ENCODE data around the gene GPS1. TPM values are rescaled to one million over a fixed set of nuclear protein-coding genes. Genes with fewer than 3 reads are reported as not detected.
A peak's percentile ranks its signal among the peaks of the same experiment; 100 is the strongest.

Gene GPS1
- polyA plus RNA-seq, 1 donor, result 97.1 TPM

DNA sequence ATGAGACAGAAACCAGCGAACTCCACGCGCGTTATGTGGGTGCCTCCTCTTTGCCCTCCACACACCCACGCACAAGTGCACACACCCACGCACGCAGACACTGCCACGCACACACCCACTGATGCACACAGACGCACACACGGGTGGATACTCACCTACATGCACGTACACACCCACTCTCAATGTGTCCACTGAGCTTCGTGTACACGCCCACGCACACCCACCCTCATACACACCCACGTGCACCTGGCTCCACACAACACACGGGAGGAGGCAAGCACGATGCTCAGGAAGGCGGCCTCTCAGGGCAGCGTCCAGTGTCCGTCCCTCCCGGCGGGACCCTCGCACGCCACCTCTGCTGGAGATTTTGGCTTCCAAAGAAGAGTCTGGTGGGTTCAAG is 4.3 kb upstream of the GPS1 start:
- DNase-seq, result no peak
- Histone ChIP-seq H3K27me3 (ENCODE audit: control insufficient read depth, insufficient read depth, low read length) (no peaks in the 10 kb centered on the region), H3K27ac (ENCODE audit: low read length) (no peak overlapping the region), H3K36me3 (ENCODE audit: control insufficient read depth, insufficient read depth, low read length) (peaks cover 36% of the 10 kb centered on the region), H3K4me3 (ENCODE audit: low read length) (no peak overlapping the region), H3K4me1 (ENCODE audit: control insufficient read depth, insufficient read depth, low read length) (peaks cover 9% of the 10 kb centered on the region), H3K9me3 (ENCODE audit: control insufficient read depth, low read depth, low read length) (no peaks in the 10 kb centered on the region)
- 95% methylated on average over 4 of the region's 24 CpGs for WGBS (ENCODE audit: insufficient coverage, low lambda C conversion rate)

GRCh38 chr17:82047914-82048570 is 3.7 kb upstream of the GPS1 start:
- Histone ChIP-seq H3K4me1 (ENCODE audit: control insufficient read depth, insufficient read depth, low read length) (peaks cover 15% of the 10 kb centered on the region), H3K36me3 (ENCODE audit: control insufficient read depth, insufficient read depth, low read length) (peaks cover 37% of the 10 kb centered on the region), H3K9me3 (ENCODE audit: control insufficient read depth, low read depth, low read length) (no peaks in the 10 kb centered on the region), H3K27me3 (ENCODE audit: control insufficient read depth, insufficient read depth, low read length) (no peaks in the 10 kb centered on the region), H3K27ac (ENCODE audit: low read length) (no peak overlapping the region), H3K4me3 (ENCODE audit: low read length) (no peak overlapping the region)
- no peak for DNase-seq
- WGBS (ENCODE audit: insufficient coverage, low lambda C conversion rate), result no CpG with 5 or more reads among the region's 25 CpGs

GRCh38 chr17:82048571-82048971 is 3.1 kb upstream of the GPS1 start:
- peaks cover 42% of the 10 kb centered on the region for H3K36me3 ChIP-seq (ENCODE audit: control insufficient read depth, insufficient read depth, low read length)
- no peaks in the 10 kb centered on the region for H3K27me3 ChIP-seq (ENCODE audit: control insufficient read depth, insufficient read depth, low read length)
- no peak overlapping the region for H3K4me3 ChIP-seq (ENCODE audit: low read length)
- no CpG with 5 or more reads among the region's 20 CpGs for WGBS (ENCODE audit: insufficient coverage, low lambda C conversion rate)
- no peak for DNase-seq
- no peak overlapping the region for H3K27ac ChIP-seq (ENCODE audit: low read length)
- H3K4me1 ChIP-seq (ENCODE audit: control insufficient read depth, insufficient read depth, low read length), result peaks cover 18% of the 10 kb centered on the region
- H3K9me3 ChIP-seq (ENCODE audit: control insufficient read depth, low read depth, low read length), result no peaks in the 10 kb centered on the region

DNA sequence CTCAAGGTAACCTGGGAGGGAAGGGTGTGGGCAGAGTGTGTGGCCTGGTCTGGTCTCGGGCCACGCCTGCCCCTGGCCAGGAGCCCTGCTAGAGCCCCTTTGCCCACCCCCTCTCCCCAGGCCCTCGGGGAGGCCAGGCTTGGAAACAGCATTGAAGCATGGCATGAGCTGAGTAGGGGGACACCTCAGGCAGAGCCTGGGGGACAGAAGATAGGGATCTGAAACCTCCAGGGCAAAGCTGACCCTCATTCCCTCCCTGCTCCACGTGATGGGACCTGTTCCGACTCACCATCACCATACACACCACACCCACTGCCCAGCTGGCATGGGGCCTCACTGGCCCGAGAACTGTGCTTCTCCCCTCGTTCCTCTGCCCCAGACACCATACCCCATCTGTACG is 2.6 kb upstream of the GPS1 start:
- Histone ChIP-seq H3K36me3 (ENCODE audit: control insufficient read depth, insufficient read depth, low read length) (peaks cover 48% of the 10 kb centered on the region), H3K9me3 (ENCODE audit: control insufficient read depth, low read depth, low read length) (no peaks in the 10 kb centered on the region), H3K4me3 (ENCODE audit: low read length) (no peak overlapping the region), H3K4me1 (ENCODE audit: control insufficient read depth, insufficient read depth, low read length) (peaks cover 18% of the 10 kb centered on the region), H3K27ac (ENCODE audit: low read length) (no peak overlapping the region), H3K27me3 (ENCODE audit: control insufficient read depth, insufficient read depth, low read length) (no peaks in the 10 kb centered on the region)
- 92% methylated on average over 2 of the region's 8 CpGs for whole genome bisulfite sequencing (ENCODE audit: insufficient coverage, low lambda C conversion rate)
- no peak for DNase-seq

DNA sequence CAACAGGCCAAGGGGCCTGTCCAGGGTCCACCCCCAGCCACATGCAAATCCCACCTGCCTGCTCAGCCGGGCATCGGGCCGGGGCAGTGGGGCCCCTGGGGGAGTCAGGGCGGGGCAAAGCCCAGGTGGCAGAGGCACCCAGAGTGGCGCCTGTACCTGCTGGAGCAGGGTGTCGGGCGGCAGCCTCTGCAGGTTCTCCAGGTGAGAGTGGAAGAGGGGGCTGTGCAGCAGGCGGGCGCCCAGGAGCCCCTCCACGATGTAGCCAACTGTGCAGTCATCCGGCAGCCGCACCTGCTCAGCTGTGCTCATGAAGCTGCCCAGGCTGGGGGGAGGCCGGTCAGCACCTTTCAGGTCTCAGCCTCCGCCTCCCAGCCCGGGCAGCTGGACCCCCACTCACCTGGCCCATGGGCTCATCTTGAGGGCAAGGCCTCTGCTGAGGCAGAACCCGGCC is 2.2 kb upstream of the GPS1 start:
- H3K27ac ChIP-seq (ENCODE audit: low read length), result no peak overlapping the region
- peaks cover 18% of the 10 kb centered on the region for H3K4me1 ChIP-seq (ENCODE audit: control insufficient read depth, insufficient read depth, low read length)
- H3K4me3 ChIP-seq (ENCODE audit: low read length), result no peak overlapping the region
- H3K27me3 ChIP-seq (ENCODE audit: control insufficient read depth, insufficient read depth, low read length), result no peaks in the 10 kb centered on the region
- no peaks in the 10 kb centered on the region for H3K9me3 ChIP-seq (ENCODE audit: control insufficient read depth, low read depth, low read length)
- DNase-seq, result no peak
- no CpG with 5 or more reads among the region's 16 CpGs for WGBS (ENCODE audit: insufficient coverage, low lambda C conversion rate)
- peaks cover 52% of the 10 kb centered on the region for H3K36me3 ChIP-seq (ENCODE audit: control insufficient read depth, insufficient read depth, low read length)

DNA sequence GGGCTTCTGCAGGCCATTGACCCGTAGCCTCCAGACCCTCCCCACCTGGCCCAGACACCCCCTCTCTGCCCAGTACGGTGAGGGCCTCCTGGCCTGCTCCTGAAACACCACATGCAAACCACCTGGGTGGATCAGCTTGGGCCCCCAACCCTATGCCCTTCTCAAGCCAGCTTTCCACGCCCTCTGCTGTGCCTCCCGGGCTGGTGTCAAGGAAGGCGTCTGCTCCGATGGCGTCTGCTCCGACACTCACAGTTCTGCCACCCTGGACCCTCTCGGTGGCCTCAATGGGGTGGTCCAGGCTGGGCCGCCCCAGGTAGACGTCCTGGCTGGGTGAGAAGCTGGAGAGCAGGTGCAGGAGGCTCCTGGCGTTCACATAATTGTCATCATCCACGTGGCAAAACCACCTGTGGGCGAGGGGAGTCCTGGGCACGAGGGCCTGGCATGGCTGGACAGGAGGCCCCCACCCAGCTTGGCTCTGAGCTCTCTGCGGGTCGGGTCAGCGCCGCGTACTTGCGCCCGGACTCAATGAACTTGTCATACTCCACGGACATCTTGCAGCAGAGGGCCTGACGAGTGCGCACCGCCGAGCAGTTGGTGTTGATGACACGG is 1.4 kb upstream of the GPS1 start:
- DNase-seq, result no peak
- peaks cover 18% of the 10 kb centered on the region for H3K4me1 ChIP-seq (ENCODE audit: control insufficient read depth, insufficient read depth, low read length)
- H3K27ac ChIP-seq (ENCODE audit: low read length), result no peak overlapping the region
- peak overlapping the region; percentile 69 for H3K4me3 ChIP-seq (ENCODE audit: low read length)
- H3K9me3 ChIP-seq (ENCODE audit: control insufficient read depth, low read depth, low read length), result no peaks in the 10 kb centered on the region
- H3K27me3 ChIP-seq (ENCODE audit: control insufficient read depth, insufficient read depth, low read length), result no peaks in the 10 kb centered on the region
- peaks cover 59% of the 10 kb centered on the region for H3K36me3 ChIP-seq (ENCODE audit: control insufficient read depth, insufficient read depth, low read length)
- WGBS (ENCODE audit: insufficient coverage, low lambda C conversion rate), result no CpG with 5 or more reads among the region's 28 CpGs

- no CpG with 5 or more reads among the region's 79 CpGs for WGBS (ENCODE audit: insufficient coverage, low lambda C conversion rate)
- no peaks in the 10 kb centered on the region for H3K27me3 ChIP-seq (ENCODE audit: control insufficient read depth, insufficient read depth, low read length)
- peaks cover 65% of the 10 kb centered on the region for H3K36me3 ChIP-seq (ENCODE audit: control insufficient read depth, insufficient read depth, low read length)
- peaks cover 18% of the 10 kb centered on the region for H3K4me1 ChIP-seq (ENCODE audit: control insufficient read depth, insufficient read depth, low read length)
- H3K27ac ChIP-seq (ENCODE audit: low read length), result no peak overlapping the region
- peak overlapping the region; percentile 69 for H3K4me3 ChIP-seq (ENCODE audit: low read length)
- no peaks in the 10 kb centered on the region for H3K9me3 ChIP-seq (ENCODE audit: control insufficient read depth, low read depth, low read length)
- DNase-seq, result peak in 1 of 2 donors; percentile 32
These were observed 697 bp upstream of the GPS1 start for GRCh38 chr17:82050761-82051641.

DNA sequence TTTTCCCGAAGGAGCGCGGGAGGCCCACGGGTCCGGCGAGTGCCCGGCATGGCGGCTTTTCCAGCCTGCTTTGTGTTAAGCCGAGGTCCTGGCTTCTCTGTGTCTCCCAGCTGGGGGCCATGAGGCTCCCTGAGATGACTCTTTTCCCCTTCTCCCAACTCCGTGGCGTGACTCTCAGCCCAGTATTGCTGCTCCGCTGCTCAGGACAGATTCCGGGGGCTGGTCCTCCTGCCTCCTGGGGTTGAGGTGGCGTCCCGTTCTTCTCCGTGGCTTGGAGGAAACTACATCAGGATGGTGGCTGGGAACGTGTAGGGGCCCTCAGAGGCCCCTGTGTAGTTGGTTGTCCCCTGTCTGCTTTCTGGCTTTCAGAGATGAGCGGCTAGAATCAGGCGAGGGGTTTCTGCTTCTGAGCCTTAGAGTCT is 951 bp downstream of the GPS1 start:
- Histone ChIP-seq H3K4me1 (ENCODE audit: control insufficient read depth, insufficient read depth, low read length) (peaks cover 18% of the 10 kb centered on the region), H3K36me3 (ENCODE audit: control insufficient read depth, insufficient read depth, low read length) (peaks cover 72% of the 10 kb centered on the region), H3K27me3 (ENCODE audit: control insufficient read depth, insufficient read depth, low read length) (no peaks in the 10 kb centered on the region), H3K9me3 (ENCODE audit: control insufficient read depth, low read depth, low read length) (no peaks in the 10 kb centered on the region), H3K27ac (ENCODE audit: low read length) (no peak overlapping the region), H3K4me3 (ENCODE audit: low read length) (peak overlapping the region; percentile 73)
- DNase-seq, result no peak
- no CpG with 5 or more reads among the region's 19 CpGs for WGBS (ENCODE audit: insufficient coverage, low lambda C conversion rate)

DNA sequence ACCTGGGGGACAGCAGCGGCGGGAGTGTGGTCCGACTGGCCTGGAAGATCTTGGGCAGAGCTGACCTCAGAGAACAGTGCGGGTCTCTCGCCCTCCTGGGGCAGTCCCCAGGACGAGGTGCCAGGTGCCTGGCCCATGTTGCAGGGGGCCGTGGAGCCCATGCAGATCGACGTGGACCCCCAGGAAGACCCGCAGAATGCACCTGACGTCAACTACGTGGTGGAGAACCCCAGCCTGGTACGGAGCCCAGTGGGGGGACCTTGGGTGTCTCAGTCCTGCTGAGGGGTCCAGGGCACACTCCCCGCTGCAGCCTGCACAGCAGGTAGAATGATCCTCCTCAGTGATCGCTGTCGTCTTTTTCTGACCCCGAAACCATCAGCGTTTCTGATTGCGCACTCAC is 1.4 kb downstream of the GPS1 start:
- peaks cover 72% of the 10 kb centered on the region for H3K36me3 ChIP-seq (ENCODE audit: control insufficient read depth, insufficient read depth, low read length)
- H3K4me1 ChIP-seq (ENCODE audit: control insufficient read depth, insufficient read depth, low read length), result peaks cover 18% of the 10 kb centered on the region
- no peaks in the 10 kb centered on the region for H3K9me3 ChIP-seq (ENCODE audit: control insufficient read depth, low read depth, low read length)
- no peak overlapping the region for H3K27ac ChIP-seq (ENCODE audit: low read length)
- no peak for DNase-seq
- H3K4me3 ChIP-seq (ENCODE audit: low read length), result peak overlapping the region; percentile 73
- 100% methylated on average over 2 of the region's 19 CpGs for WGBS (ENCODE audit: insufficient coverage, low lambda C conversion rate)
- H3K27me3 ChIP-seq (ENCODE audit: control insufficient read depth, insufficient read depth, low read length), result no peaks in the 10 kb centered on the region

GRCh38 chr17:82053556-82054263 is 2.0 kb downstream of the GPS1 start:
- DNase-seq, result no peak
- H3K36me3 ChIP-seq (ENCODE audit: control insufficient read depth, insufficient read depth, low read length), result peaks cover 72% of the 10 kb centered on the region
- no CpG with 5 or more reads among the region's 28 CpGs for WGBS (ENCODE audit: insufficient coverage, low lambda C conversion rate)
- no peak overlapping the region for H3K4me3 ChIP-seq (ENCODE audit: low read length)
- peaks cover 18% of the 10 kb centered on the region for H3K4me1 ChIP-seq (ENCODE audit: control insufficient read depth, insufficient read depth, low read length)
- H3K9me3 ChIP-seq (ENCODE audit: control insufficient read depth, low read depth, low read length), result no peaks in the 10 kb centered on the region
- no peak overlapping the region for H3K27ac ChIP-seq (ENCODE audit: low read length)
- no peaks in the 10 kb centered on the region for H3K27me3 ChIP-seq (ENCODE audit: control insufficient read depth, insufficient read depth, low read length)

Data from large intestine (tissue), 3 donors.